ENCODE results near the gene LIME1.

GRCh38 chr20:63768591-63769515 is 32.4 kb downstream of the LIME1 start:
- TF ChIP-seq CTCF (IDR thresholded peaks at IDR 0.05) (no peak), POLR2A (IDR thresholded peaks at IDR 0.05) (no peak)
